Measurements from ENCODE around the gene CSTB. TPM values are rescaled to one million over a fixed set of nuclear protein-coding genes. Genes with fewer than 3 reads are reported as not detected.

Gene CSTB
- total and polyA plus RNA-seq, 2 donors (not counting 3 experiments of a cell fraction or from before 2014, with no cell fraction given), result 65.8 to 83.7 TPM

- peaks cover 19% of the 10 kb centered on the region for H3K4me1 ChIP-seq (ENCODE audit: control insufficient read depth, extremely low read depth, insufficient read depth, low read length)
- H3K79me2 ChIP-seq (ENCODE audit: control insufficient read depth, insufficient read depth, low read length), result no peaks in the 10 kb centered on the region
- H3K9me1 ChIP-seq (replicated peaks; ENCODE audit: control insufficient read depth, extremely low read depth, insufficient read depth, low read length), result no peaks in the 10 kb centered on the region
- ChIA-PET POLR2A (no interaction called here), CTCF (interaction anchor here (0.6 to 3.9 kb wide), 7 partner anchors 11 to 238 kb away, joined by 3 to 41 read pairs (median 7); partner anchors contain the start of gene RRP1)
- peak overlapping the region in 1 of 3 experiments; percentile 0 for H3K4me3 ChIP-seq (replicated peaks in 1 of 3; ENCODE audit: insufficient read depth in 1 of 3, low read depth in 1 of 3, low read length in 3 of 3)
- intact Hi-C loops (cut with micrococcal nuclease) (loop anchor here (5.0 kb wide), 1 partner anchor 50 kb away; no protein-coding TSS in a partner anchor), dilution Hi-C loops (cut with MboI; ENCODE audit: extremely low pct_ligation_motif_present, low sequenced_read_pairs) (no loop called here)
- no TSS peak for BruUV-seq (replicated peaks)
- H3K27me3 ChIP-seq (ENCODE audit: control insufficient read depth in 2 of 2, insufficient read depth in 2 of 2, low read length in 2 of 2), result no peaks in the 10 kb centered on the region
- DNase-seq (ENCODE audit: low read depth, low spot score), result peak; percentile 26
- H4K20me1 ChIP-seq (replicated peaks; ENCODE audit: control insufficient read depth, extremely low read depth, insufficient read depth, low read length), result no peaks in the 10 kb centered on the region
- H3K4me2 ChIP-seq (ENCODE audit: insufficient read depth, low read length), result peak overlapping the region; percentile 47
- H2AFZ ChIP-seq (ENCODE audit: low read depth, low read length), result peak overlapping the region; percentile 80
- H3K9me3 ChIP-seq (replicated peaks; ENCODE audit: control insufficient read depth, insufficient read depth, low read length), result no peaks in the 10 kb centered on the region
- no peak overlapping the region for H3K27ac ChIP-seq (ENCODE audit: insufficient read depth, low read depth, low read length)
- H3K9ac ChIP-seq (replicated peaks; ENCODE audit: extremely low read depth, insufficient read depth, low read length), result no peak overlapping the region
- TF ChIP-seq POLR2AphosphoS5 (IDR thresholded peaks at IDR 0.05; ENCODE audit: insufficient read depth, low read depth, low read length), result no peak
- TF ChIP-seq, protein P1, sequence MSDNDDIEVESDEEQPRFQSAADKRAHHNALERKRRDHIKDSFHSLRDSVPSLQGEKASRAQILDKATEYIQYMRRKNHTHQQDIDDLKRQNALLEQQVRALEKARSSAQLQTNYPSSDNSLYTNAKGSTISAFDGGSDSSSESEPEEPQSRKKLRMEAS (IDR thresholded peaks at IDR 0.05; ENCODE audit: insufficient read depth, insufficient read length), result peak; percentile 12
- no peak for TF ChIP-seq EZH2 (IDR thresholded peaks at IDR 0.05; ENCODE audit: borderline replicate concordance, low read depth, low read length, severe bottlenecking)
- FAIRE-seq, result peak; percentile 67
- H3K36me3 ChIP-seq (ENCODE audit: control insufficient read depth in 2 of 2, extremely low read depth in 1 of 2, insufficient read depth in 2 of 2, low read length in 2 of 2), result no peaks in the 10 kb centered on the region
Measured at GRCh38 chr21:43812139-43812821, 36.2 kb upstream of the CSTB start.

DNA sequence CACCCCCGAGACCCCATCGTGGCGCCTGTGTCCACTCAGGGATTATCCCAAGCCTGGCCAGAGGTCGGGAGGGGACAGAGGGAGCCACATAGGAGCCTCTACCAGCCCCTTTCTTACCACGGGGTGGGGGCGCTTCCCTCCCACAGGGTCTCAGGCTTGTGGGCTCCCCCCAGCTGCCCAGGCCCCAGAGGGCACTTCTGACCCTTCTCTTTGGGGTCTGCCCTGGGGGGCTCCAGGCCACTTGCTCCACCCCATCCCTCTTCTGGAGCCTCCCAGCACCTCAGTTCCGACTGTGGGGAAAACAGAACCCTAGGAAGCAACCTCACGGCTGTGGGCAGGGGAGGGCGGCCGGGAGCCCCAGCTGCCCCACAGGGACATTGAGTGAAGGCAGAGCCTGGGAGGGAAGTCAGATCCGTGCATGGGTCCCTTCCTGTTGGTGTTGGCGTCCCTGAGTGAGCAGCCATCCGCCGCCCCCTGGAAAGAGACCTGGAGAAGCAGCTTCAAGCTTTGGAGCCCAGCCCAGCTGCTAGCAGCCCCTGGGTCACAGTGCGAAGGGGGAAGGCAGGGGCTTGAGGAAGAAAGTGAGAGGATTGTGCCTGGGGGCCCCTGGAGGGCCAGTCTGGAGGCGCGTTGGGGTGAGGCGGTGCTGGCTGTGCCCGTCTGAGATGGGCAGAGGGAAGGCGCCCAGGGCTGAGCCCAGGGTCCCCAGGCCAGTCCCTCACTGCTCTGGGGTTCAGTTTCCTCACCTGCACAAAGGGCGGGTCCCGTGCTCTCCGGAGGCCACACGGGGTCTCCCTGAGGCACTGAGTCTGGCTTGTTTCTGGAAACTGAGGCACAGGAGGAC, 35.4 kb upstream of the CSTB start:
- H3K27ac ChIP-seq (ENCODE audit: insufficient read depth, low read depth, low read length), result no peak overlapping the region
- peak overlapping the region; percentile 80 for H2AFZ ChIP-seq (ENCODE audit: low read depth, low read length)
- H3K27me3 ChIP-seq (ENCODE audit: control insufficient read depth in 2 of 2, insufficient read depth in 2 of 2, low read length in 2 of 2), result no peaks in the 10 kb centered on the region
- no peaks in the 10 kb centered on the region for H4K20me1 ChIP-seq (replicated peaks; ENCODE audit: control insufficient read depth, extremely low read depth, insufficient read depth, low read length)
- H3K9me3 ChIP-seq (replicated peaks; ENCODE audit: control insufficient read depth, insufficient read depth, low read length), result no peaks in the 10 kb centered on the region
- FAIRE-seq, result peak; percentile 40
- no peaks in the 10 kb centered on the region for H3K79me2 ChIP-seq (ENCODE audit: control insufficient read depth, insufficient read depth, low read length)
- no peak for DNase-seq (ENCODE audit: low read depth, low spot score)
- no peak for TF ChIP-seq POLR2AphosphoS5 (IDR thresholded peaks at IDR 0.05; ENCODE audit: insufficient read depth, low read depth, low read length)
- no peak for TF ChIP-seq EZH2 (IDR thresholded peaks at IDR 0.05; ENCODE audit: borderline replicate concordance, low read depth, low read length, severe bottlenecking)
- TF ChIP-seq FOS (IDR thresholded peaks at IDR 0.05; ENCODE audit: borderline replicate concordance, insufficient read depth, low read length), result no peak
- TF ChIP-seq JUN (IDR thresholded peaks at IDR 0.05; ENCODE audit: borderline replicate concordance, insufficient read depth, insufficient read length, low read depth), result no peak
- TF ChIP-seq POLR2A (IDR thresholded peaks at IDR 0.05; ENCODE audit: low read depth, low read length), result no peak
- no peak for TF ChIP-seq CTCF (IDR thresholded peaks at IDR 0.05; ENCODE audit: extremely low read depth in 1 of 2, insufficient read depth in 1 of 2, low read depth in 1 of 2, low read length in 2 of 2)
- TF ChIP-seq GATA2 (IDR thresholded peaks at IDR 0.05; ENCODE audit: insufficient read depth, insufficient read length, low read depth, low read length), result no peak
- H3K9ac ChIP-seq (replicated peaks; ENCODE audit: extremely low read depth, insufficient read depth, low read length), result no peak overlapping the region
- no peaks in the 10 kb centered on the region for H3K9me1 ChIP-seq (replicated peaks; ENCODE audit: control insufficient read depth, extremely low read depth, insufficient read depth, low read length)
- H3K4me2 ChIP-seq (ENCODE audit: insufficient read depth, low read length), result peak overlapping the region; percentile 47
- H3K4me1 ChIP-seq (ENCODE audit: control insufficient read depth, extremely low read depth, insufficient read depth, low read length), result peaks cover 19% of the 10 kb centered on the region
- CTCF ChIA-PET, result interaction anchor here (0.6 to 3.9 kb wide), 8 partner anchors 12 to 272 kb away, joined by 3 to 41 read pairs (median 5); partner anchors contain the start of gene RRP1
- no peak overlapping the region for H3K4me3 ChIP-seq (replicated peaks in 1 of 3; ENCODE audit: insufficient read depth in 1 of 3, low read depth in 1 of 3, low read length in 3 of 3)
- intact Hi-C loops (cut with micrococcal nuclease) (loop anchor here (1.0 to 5.0 kb wide), 2 partner anchors 51 to 128 kb away; no protein-coding TSS in a partner anchor), dilution Hi-C loops (cut with MboI; ENCODE audit: extremely low pct_ligation_motif_present, low sequenced_read_pairs) (no loop called here)
- BruUV-seq (replicated peaks), result no TSS peak
- no peaks in the 10 kb centered on the region for H3K36me3 ChIP-seq (ENCODE audit: control insufficient read depth in 2 of 2, extremely low read depth in 1 of 2, insufficient read depth in 2 of 2, low read length in 2 of 2)
- POLR2A ChIA-PET, result no interaction called here
